Mucosa of rectum (tissue), 2 donors: ENCODE data around the gene MPV17L2.

Experiments
- H3K27ac ChIP-seq, 2 donors: one replicate each; pipeline ENCODE4 v1.7.0; 2013; ENCODE audit warnings: inconsistent platforms in 2 of 2, low read depth in 2 of 2, low read length in 2 of 2
- H3K27me3 ChIP-seq, 2 donors: one replicate each; pipeline ENCODE4 v1.7.0; 2013; ENCODE audit warnings: low read length in 2 of 2; ENCODE audit not compliant: control insufficient read depth in 2 of 2, insufficient read depth in 2 of 2
- H3K36me3 ChIP-seq, 2 donors: one replicate each; pipeline ENCODE4 v1.7.0; 2013; ENCODE audit warnings: low read length in 2 of 2; ENCODE audit not compliant: control insufficient read depth in 2 of 2, insufficient read depth in 2 of 2
- H3K4me1 ChIP-seq, 2 donors: one replicate each; pipeline ENCODE4 v1.7.0; 2013; ENCODE audit warnings: low read length in 2 of 2, mild to moderate bottlenecking in 1 of 2; ENCODE audit not compliant: control insufficient read depth in 2 of 2, insufficient read depth in 2 of 2
- H3K4me3 ChIP-seq, 2 donors: one replicate each; pipeline ENCODE4 v1.7.0; 2013; ENCODE audit warnings: low read length in 2 of 2
- H3K9ac ChIP-seq, 2 donors: one replicate each; pipeline ENCODE4 v1.7.0; 2013; ENCODE audit warnings: low read length in 2 of 2, low read depth in 1 of 2, mild to moderate bottlenecking in 1 of 2
- H3K9me3 ChIP-seq, 2 donors: one replicate each; pipeline ENCODE4 v1.7.0; 2013; ENCODE audit warnings: low read length in 2 of 2; ENCODE audit not compliant: control insufficient read depth in 2 of 2
- donor health status: healthy.
- donor health status: Normal muscosa, but diverticular disease.

MPV17L2 gene

GRCh38 chr19:18160493-18160970 is 32.5 kb upstream of the MPV17L2 start:
- H3K9ac ChIP-seq: peak overlapping the region in 1 of 2 donors; percentile 50
- H3K9me3 ChIP-seq: no peaks in the 10 kb centered on the region
- H3K4me1 ChIP-seq: peaks cover 32 to 34% of the 10 kb centered on the region in 2 donors
- H3K27me3 ChIP-seq: no peaks in the 10 kb centered on the region
- peak overlapping the region; percentile 22 to 46 for H3K4me3 ChIP-seq
- peaks cover 6 to 18% of the 10 kb centered on the region in 2 donors for H3K36me3 ChIP-seq
- peak overlapping the region; percentile 23 to 27 for H3K27ac ChIP-seq

- Histone ChIP-seq H3K27ac (peak overlapping the region; percentile 23 to 27), H3K9ac (peak overlapping the region in 1 of 2 donors; percentile 54), H3K4me3 (peak overlapping the region; percentile 62 to 65), H3K36me3 (peaks cover 11 to 23% of the 10 kb centered on the region in 2 donors), H3K27me3 (no peaks in the 10 kb centered on the region), H3K4me1 (peaks cover 27 to 28% of the 10 kb centered on the region in 2 donors), H3K9me3 (no peaks in the 10 kb centered on the region)
These were observed 31.9 kb upstream of the MPV17L2 start for GRCh38 chr19:18160971-18161635.

- no peaks in the 10 kb centered on the region for H3K9me3 ChIP-seq
- H3K9ac ChIP-seq: peak overlapping the region; percentile 32 to 54
- no peaks in the 10 kb centered on the region for H3K27me3 ChIP-seq
- no peak overlapping the region for H3K27ac ChIP-seq
- peaks cover 22 to 23% of the 10 kb centered on the region in 2 donors for H3K4me1 ChIP-seq
- H3K4me3 ChIP-seq: peak overlapping the region; percentile 62 to 65
- peaks cover 13 to 25% of the 10 kb centered on the region in 2 donors for H3K36me3 ChIP-seq
These were observed 31.4 kb upstream of the MPV17L2 start for GRCh38 chr19:18161636-18162002.

DNA sequence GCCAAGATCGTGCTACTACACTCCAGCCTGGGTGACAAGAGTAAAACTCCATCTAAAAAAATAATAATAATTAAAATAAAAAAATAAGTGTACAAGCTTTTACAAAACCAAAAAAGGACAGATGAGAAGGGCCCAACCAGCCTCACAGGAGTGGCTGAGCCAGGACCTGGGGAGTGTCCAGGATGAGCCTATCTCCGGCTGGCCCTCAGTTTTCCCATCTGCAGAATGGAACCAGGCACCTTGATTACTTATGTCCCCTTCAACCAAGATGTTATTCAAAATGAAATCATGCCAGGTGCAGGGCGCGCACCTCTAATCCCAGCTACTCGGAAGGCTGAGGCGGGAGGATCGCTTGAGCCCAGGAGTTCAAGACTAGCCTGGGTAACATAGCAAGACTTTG is 28.9 kb upstream of the MPV17L2 start:
- Histone ChIP-seq H3K4me1 (peaks cover 8 to 13% of the 10 kb centered on the region in 2 donors), H3K9me3 (no peaks in the 10 kb centered on the region), H3K4me3 (no peak overlapping the region), H3K27me3 (no peaks in the 10 kb centered on the region), H3K9ac (no peak overlapping the region), H3K36me3 (peaks cover 15 to 33% of the 10 kb centered on the region in 2 donors), H3K27ac (no peak overlapping the region)

GRCh38 chr19:18165794-18166544 is 27.0 kb upstream of the MPV17L2 start:
- H3K4me1 ChIP-seq: peaks cover 4 to 5% of the 10 kb centered on the region in 2 donors
- peaks cover 15 to 35% of the 10 kb centered on the region in 2 donors for H3K36me3 ChIP-seq
- no peak overlapping the region for H3K9ac ChIP-seq
- H3K4me3 ChIP-seq: no peak overlapping the region
- H3K27me3 ChIP-seq: no peaks in the 10 kb centered on the region
- H3K27ac ChIP-seq: no peak overlapping the region
- no peaks in the 10 kb centered on the region for H3K9me3 ChIP-seq

GRCh38 chr19:18167011-18167410 is 26.0 kb upstream of the MPV17L2 start:
- Histone ChIP-seq H3K4me3 (no peak overlapping the region), H3K4me1 (no peaks in the 10 kb centered on the region), H3K9ac (no peak overlapping the region), H3K27me3 (no peaks in the 10 kb centered on the region), H3K27ac (no peak overlapping the region), H3K9me3 (no peaks in the 10 kb centered on the region), H3K36me3 (peaks cover 15 to 34% of the 10 kb centered on the region in 2 donors)

- H3K9me3 ChIP-seq: no peaks in the 10 kb centered on the region
- H3K27me3 ChIP-seq: no peaks in the 10 kb centered on the region
- H3K36me3 ChIP-seq: peaks cover 13 to 26% of the 10 kb centered on the region in 2 donors
- H3K4me1 ChIP-seq: no peaks in the 10 kb centered on the region
- H3K9ac ChIP-seq: no peak overlapping the region
- H3K27ac ChIP-seq: no peak overlapping the region
- H3K4me3 ChIP-seq: no peak overlapping the region
These were observed 24.9 kb upstream of the MPV17L2 start for GRCh38 chr19:18167975-18168645.

DNA sequence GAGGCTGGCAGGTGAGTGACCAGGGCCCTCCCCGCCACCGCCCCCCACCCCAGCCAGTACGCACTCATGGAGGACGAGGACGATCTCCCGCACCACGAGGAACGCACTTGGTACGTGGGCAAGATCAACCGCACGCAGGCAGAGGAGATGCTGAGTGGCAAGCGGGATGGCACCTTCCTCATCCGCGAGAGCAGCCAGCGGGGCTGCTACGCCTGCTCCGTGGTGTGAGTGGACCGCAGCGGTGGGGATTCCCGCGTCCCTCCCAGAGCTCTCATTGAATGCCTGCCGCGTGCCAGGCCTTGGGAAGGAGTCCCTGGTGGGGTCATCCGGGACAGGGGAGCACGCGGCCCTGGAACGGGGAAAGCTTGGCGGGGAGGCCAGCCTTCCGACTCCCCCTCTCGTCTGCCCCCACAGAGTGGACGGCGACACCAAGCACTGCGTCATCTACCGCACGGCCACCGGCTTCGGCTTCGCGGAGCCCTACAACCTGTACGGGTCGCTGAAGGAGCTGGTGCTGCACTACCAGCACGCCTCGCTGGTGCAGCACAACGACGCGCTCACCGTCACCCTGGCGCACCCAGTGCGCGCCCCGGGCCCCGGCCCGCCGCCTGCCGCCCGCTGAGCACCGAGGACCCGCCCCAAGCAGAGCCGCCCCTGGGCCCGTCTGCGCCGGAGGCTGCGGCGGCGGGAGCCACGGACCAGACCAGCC is 24.2 kb upstream of the MPV17L2 start:
- peaks cover 3 to 6% of the 10 kb centered on the region in 2 donors for H3K4me1 ChIP-seq
- H3K27me3 ChIP-seq: no peaks in the 10 kb centered on the region
- peaks cover 8 to 20% of the 10 kb centered on the region in 2 donors for H3K36me3 ChIP-seq
- no peak overlapping the region for H3K9ac ChIP-seq
- no peaks in the 10 kb centered on the region for H3K9me3 ChIP-seq
- H3K27ac ChIP-seq: peak overlapping the region in 1 of 2 donors; percentile 78
- no peak overlapping the region for H3K4me3 ChIP-seq

DNA sequence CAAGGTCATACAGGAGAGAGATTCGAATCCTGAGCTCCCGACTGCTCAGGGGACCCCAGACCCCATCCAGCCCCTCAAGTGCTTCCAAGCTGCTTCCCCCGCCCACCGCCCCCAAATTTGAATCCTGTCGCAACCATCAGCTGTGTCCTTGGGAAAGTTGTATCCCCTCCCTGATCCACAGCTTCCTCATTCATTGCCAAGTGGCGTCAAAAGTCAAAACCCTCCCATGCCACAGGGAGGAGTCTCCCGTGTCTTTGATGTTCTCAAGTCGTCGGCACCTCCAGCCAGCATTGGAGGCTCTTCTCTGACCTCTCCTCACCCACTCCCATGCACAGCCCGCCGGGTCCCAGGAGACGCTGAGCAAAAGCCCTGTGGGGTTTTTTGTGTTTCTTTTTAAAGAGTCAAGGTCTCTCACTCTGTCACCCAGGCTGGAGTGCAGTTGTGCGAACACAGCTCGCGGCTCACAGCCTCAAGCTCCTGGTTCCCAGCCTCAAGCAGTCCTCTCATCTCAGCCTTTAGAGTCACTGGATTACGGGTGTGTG is 22.2 kb upstream of the MPV17L2 start:
- no peak overlapping the region for H3K9ac ChIP-seq
- H3K27ac ChIP-seq: peak overlapping the region; percentile 50 to 78
- H3K9me3 ChIP-seq: no peaks in the 10 kb centered on the region
- H3K27me3 ChIP-seq: no peaks in the 10 kb centered on the region
- H3K4me1 ChIP-seq: peaks cover 10 to 13% of the 10 kb centered on the region in 2 donors
- H3K4me3 ChIP-seq: no peak overlapping the region
- H3K36me3 ChIP-seq: peaks cover 7 to 18% of the 10 kb centered on the region in 2 donors
